SU-DHL-6 (cell line): ENCODE measurements around the gene SLC6A7.

ENCODE experiments used
- EZH2phosphoT487 ChIP-seq: fragments of 200-600 bp; sonication (generic), shearing (Covaris generic); conservative IDR thresholded peaks from 2 replicates; pipeline ENCODE4 v1.6.1; 2018; ENCODE audit warnings: mild to moderate bottlenecking, antibody characterized with exemption, low read length, moderate library complexity, mixed read lengths
- TF ChIP-seq, protein P1 (sequence below): fragments of 200-600 bp; sonication (generic); IDR thresholded peaks from one replicate; pipeline ENCODE4 v1.5.1; 2017; ENCODE audit warnings: antibody characterized with exemption, mild to moderate bottlenecking, low read length, moderate library complexity; ENCODE audit not compliant: insufficient read depth, poor library complexity, severe bottlenecking

GRCh38 chr5:150182774-150183173, 7.1 kb upstream of the SLC6A7 start:
- TF ChIP-seq, protein P1, sequence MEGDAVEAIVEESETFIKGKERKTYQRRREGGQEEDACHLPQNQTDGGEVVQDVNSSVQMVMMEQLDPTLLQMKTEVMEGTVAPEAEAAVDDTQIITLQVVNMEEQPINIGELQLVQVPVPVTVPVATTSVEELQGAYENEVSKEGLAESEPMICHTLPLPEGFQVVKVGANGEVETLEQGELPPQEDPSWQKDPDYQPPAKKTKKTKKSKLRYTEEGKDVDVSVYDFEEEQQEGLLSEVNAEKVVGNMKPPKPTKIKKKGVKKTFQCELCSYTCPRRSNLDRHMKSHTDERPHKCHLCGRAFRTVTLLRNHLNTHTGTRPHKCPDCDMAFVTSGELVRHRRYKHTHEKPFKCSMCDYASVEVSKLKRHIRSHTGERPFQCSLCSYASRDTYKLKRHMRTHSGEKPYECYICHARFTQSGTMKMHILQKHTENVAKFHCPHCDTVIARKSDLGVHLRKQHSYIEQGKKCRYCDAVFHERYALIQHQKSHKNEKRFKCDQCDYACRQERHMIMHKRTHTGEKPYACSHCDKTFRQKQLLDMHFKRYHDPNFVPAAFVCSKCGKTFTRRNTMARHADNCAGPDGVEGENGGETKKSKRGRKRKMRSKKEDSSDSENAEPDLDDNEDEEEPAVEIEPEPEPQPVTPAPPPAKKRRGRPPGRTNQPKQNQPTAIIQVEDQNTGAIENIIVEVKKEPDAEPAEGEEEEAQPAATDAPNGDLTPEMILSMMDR, result no peak
- TF ChIP-seq EZH2phosphoT487, result no peak
